Measurements from ENCODE around the gene OBP2A. TPM values are rescaled to one million over a fixed set of nuclear protein-coding genes. Genes with fewer than 3 reads are reported as not detected.
A peak's percentile ranks its signal among the peaks of the same experiment; 100 is the strongest.

Gene OBP2A
- total RNA-seq, 6 donors from 2014 or later, result not detected

- Histone ChIP-seq H3K4me3 (no peak overlapping the region), H3K9me3 (no peaks in the 10 kb centered on the region), H3K36me3 (no peaks in the 10 kb centered on the region), H3K27me3 (no peaks in the 10 kb centered on the region), H3K4me1 (no peaks in the 10 kb centered on the region), H3K27ac (no peak overlapping the region)
- ATAC-seq (ENCODE audit: low FRiP score in 2 of 2) (no peak), DNase-seq (peak in 1 of 2 donors; percentile 73)
- no peak for TF ChIP-seq POLR2A (IDR thresholded peaks at IDR 0.05)
- TF ChIP-seq EP300 (IDR thresholded peaks at IDR 0.05), result no peak
- no peak for TF ChIP-seq CTCF (IDR thresholded peaks at IDR 0.05)
- 61 to 73% methylated on average over 13 to 15 of the region's 17 CpGs for WGBS, 2 donors
These were observed 23.0 kb upstream of the OBP2A start for GRCh38 chr9:135522931-135523330.

GRCh38 chr9:135523521-135524129 is 22.3 kb upstream of the OBP2A start:
- no peak for TF ChIP-seq CTCF (IDR thresholded peaks at IDR 0.05)
- TF ChIP-seq EP300 (IDR thresholded peaks at IDR 0.05), result no peak
- TF ChIP-seq POLR2AphosphoS5 (IDR thresholded peaks at IDR 0.05), result no peak
- Histone ChIP-seq H3K4me1 (no peaks in the 10 kb centered on the region), H3K4me3 (no peak overlapping the region), H3K9me3 (no peaks in the 10 kb centered on the region), H3K27ac (no peak overlapping the region), H3K27me3 (no peaks in the 10 kb centered on the region), H3K36me3 (no peaks in the 10 kb centered on the region)
- ATAC-seq (ENCODE audit: low FRiP score in 2 of 2) (no peak), DNase-seq (peak in 1 of 2 donors; percentile 48)
- 70 to 74% methylated on average over 19 to 21 of the region's 21 CpGs for WGBS, 2 donors

GRCh38 chr9:135524130-135524861 is 21.6 kb upstream of the OBP2A start:
- H3K9me3 ChIP-seq, result no peaks in the 10 kb centered on the region
- ATAC-seq (ENCODE audit: low FRiP score in 2 of 2), result no peak
- H3K27me3 ChIP-seq, result no peaks in the 10 kb centered on the region
- H3K36me3 ChIP-seq, result no peaks in the 10 kb centered on the region
- DNase-seq, result peak in 1 of 2 donors; percentile 64
- no peak overlapping the region for H3K4me3 ChIP-seq
- WGBS, 2 donors, result 52 to 72% methylated on average over 13 to 25 of the region's 27 CpGs
- H3K4me1 ChIP-seq, result no peaks in the 10 kb centered on the region
- no peak overlapping the region for H3K27ac ChIP-seq
- TF ChIP-seq EP300 (IDR thresholded peaks at IDR 0.05) (no peak), CTCF (IDR thresholded peaks at IDR 0.05) (no peak), POLR2AphosphoS5 (IDR thresholded peaks at IDR 0.05) (no peak)

- Histone ChIP-seq H3K4me1 (no peaks in the 10 kb centered on the region), H3K36me3 (no peaks in the 10 kb centered on the region), H3K9me3 (no peaks in the 10 kb centered on the region), H3K27ac (no peak overlapping the region), H3K4me3 (no peak overlapping the region), H3K27me3 (no peaks in the 10 kb centered on the region)
- TF ChIP-seq POLR2A (IDR thresholded peaks at IDR 0.05) (no peak), EP300 (IDR thresholded peaks at IDR 0.05) (no peak)
- DNase-seq (peak in 1 of 2 donors; percentile 43), ATAC-seq (ENCODE audit: low FRiP score in 2 of 2) (no peak)
- WGBS, 2 donors, result 75 to 82% methylated on average over 11 to 26 of the region's 31 CpGs
These were observed 20.5 kb upstream of the OBP2A start for GRCh38 chr9:135525241-135526088.

- no peaks in the 10 kb centered on the region for H3K27me3 ChIP-seq
- ATAC-seq (ENCODE audit: low FRiP score in 2 of 2), result no peak
- H3K27ac ChIP-seq, result no peak overlapping the region
- H3K4me1 ChIP-seq, result no peaks in the 10 kb centered on the region
- peak in 1 of 2 donors; percentile 28 for DNase-seq
- TF ChIP-seq EP300 (IDR thresholded peaks at IDR 0.05) (no peak), POLR2AphosphoS5 (IDR thresholded peaks at IDR 0.05) (no peak), CTCF (IDR thresholded peaks at IDR 0.05) (no peak), POLR2A (IDR thresholded peaks at IDR 0.05) (no peak)
- no peaks in the 10 kb centered on the region for H3K36me3 ChIP-seq
- 39 to 75% methylated on average over 3 to 11 of the region's 11 CpGs for WGBS, 2 donors
- no peak overlapping the region for H3K4me3 ChIP-seq
- no peaks in the 10 kb centered on the region for H3K9me3 ChIP-seq
These were observed 19.7 kb upstream of the OBP2A start for GRCh38 chr9:135526089-135526729.
